ENCODE data around the gene FHL2. TPM values are rescaled to one million over a fixed set of nuclear protein-coding genes. Genes with fewer than 3 reads are reported as not detected.
A peak's percentile ranks its signal among the peaks of the same experiment; 100 is the strongest.

FHL2 gene
- total RNA-seq, 2 experiments from 2014 or later: 3.0 to 3.1 TPM

DNA sequence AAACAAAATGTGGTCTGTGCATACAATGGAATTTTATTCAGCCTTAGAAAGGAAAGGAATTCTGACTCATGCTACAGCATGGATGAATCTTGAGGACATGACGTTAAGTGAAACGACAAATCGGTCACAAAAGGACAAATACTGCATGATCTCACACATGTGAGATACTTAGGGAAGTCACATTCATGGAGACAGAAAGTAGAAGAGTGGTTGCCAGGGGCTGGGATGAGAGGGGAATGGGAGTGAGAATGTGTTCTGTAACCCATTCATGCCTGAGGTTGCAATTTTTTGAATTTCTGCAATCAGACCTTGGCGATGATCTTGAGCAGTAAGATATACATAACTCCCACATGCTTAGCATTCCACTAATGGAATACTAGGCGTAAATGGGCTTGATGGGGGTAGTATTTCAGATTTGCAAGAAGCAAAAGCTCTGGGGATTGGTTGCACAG is 22.0 kb downstream of the FHL2 start:
- Mint-ChIP-seq H3K27ac (no peak overlapping the region), H3K36me3 (ENCODE audit: low read depth) (no peaks in the 10 kb centered on the region), H3K27me3 (no peaks in the 10 kb centered on the region), H3K4me3 (no peak overlapping the region), H3K4me1 (peaks cover 25% of the 10 kb centered on the region), H3K9me3 (no peaks in the 10 kb centered on the region)
- CTCF ChIA-PET: no interaction called here
- DNase-seq: no peak
- POLR2A ChIA-PET: no interaction called here

DNA sequence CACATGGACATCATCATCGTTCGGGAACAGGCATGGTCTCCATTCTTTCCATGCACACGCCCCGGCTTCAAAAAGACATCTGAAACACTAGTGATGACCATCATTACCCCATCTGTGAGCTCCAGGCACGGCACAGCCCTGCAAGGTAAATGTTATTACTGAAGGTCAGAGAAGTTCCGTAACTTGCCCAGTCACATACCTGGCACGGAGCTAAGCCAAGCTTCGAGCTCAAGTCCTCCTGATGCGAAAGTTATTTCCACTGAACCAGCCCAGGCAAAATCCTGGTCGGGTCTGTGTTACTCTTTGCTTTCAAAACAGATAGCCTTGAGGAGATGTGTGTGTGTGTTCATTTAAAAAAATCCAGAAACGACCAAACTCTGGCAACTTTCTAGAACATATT is 22.8 kb downstream of the FHL2 start:
- peaks cover 27% of the 10 kb centered on the region for H3K4me1 Mint-ChIP-seq
- no peak for DNase-seq
- no peaks in the 10 kb centered on the region for H3K36me3 Mint-ChIP-seq (ENCODE audit: low read depth)
- H3K4me3 Mint-ChIP-seq: no peak overlapping the region
- CTCF ChIA-PET: no interaction called here
- POLR2A ChIA-PET: no interaction called here
- H3K27ac Mint-ChIP-seq: no peak overlapping the region
- H3K27me3 Mint-ChIP-seq: no peaks in the 10 kb centered on the region
- H3K9me3 Mint-ChIP-seq: no peaks in the 10 kb centered on the region

DNA sequence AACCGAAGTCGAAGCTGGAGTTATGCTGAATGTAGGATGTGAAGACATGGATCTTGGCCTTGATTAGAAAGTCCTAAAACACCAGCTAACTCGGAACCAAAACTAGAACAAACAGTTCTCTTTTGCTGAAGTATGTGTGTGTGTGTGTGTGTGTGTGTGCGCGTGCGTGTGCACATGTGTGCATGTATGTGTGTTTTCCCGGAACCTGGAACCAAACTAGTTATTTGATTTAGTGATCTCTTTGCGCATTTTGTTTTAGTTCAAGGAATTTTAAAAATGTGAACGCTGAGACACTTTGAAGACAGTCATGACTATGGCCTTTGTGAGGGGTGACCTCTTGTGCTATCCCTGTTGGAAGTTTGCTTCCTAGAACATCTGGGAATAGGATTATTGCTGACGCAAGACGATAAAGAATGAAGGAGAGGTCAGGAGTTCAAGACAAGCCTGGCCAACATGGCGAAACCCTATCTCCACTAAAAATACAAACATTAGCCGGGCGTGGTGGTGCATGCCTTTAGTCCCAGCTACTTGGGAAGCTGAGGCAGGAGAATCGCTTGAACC is 23.8 kb downstream of the FHL2 start:
- peaks cover 31% of the 10 kb centered on the region for H3K4me1 Mint-ChIP-seq
- CTCF ChIA-PET: no interaction called here
- no peaks in the 10 kb centered on the region for H3K9me3 Mint-ChIP-seq
- H3K36me3 Mint-ChIP-seq (ENCODE audit: low read depth): no peaks in the 10 kb centered on the region
- POLR2A ChIA-PET: no interaction called here
- H3K27me3 Mint-ChIP-seq: no peaks in the 10 kb centered on the region
- no peak for DNase-seq
- H3K4me3 Mint-ChIP-seq: no peak overlapping the region
- no peak overlapping the region for H3K27ac Mint-ChIP-seq

DNA sequence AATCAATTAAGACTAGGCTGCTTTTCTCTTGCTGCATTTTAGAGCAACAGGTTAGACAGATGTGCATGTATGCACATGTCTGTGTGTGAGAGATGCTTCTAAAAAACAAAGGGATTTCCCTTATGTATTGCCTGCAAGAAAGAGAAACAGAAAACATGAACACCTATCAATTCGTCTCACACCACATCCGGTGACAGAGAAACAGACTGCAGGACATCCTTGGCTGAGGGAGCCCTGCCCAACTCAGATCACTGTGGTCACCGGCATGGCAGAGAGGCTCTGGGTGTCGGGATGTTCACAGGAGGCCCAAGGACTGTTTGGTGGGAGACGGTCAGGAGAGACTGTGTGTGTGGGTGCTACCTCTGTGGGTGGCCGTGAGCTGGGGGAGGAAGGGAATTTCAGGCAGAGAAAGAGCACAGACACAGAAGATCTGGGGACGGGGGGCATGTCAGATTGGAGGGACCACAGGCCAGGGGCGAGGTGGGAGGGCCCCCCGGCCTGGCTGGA is 24.9 kb downstream of the FHL2 start:
- CTCF ChIA-PET: interaction anchor here (0.7 to 3.0 kb wide), 2 partner anchors 11 to 203 kb away, joined by 3 to 8 read pairs; no protein-coding TSS in a partner anchor
- no peaks in the 10 kb centered on the region for H3K36me3 Mint-ChIP-seq (ENCODE audit: low read depth)
- no peaks in the 10 kb centered on the region for H3K9me3 Mint-ChIP-seq
- DNase-seq: peak; percentile 69
- POLR2A ChIA-PET: no interaction called here
- peaks cover 37% of the 10 kb centered on the region for H3K4me1 Mint-ChIP-seq
- H3K27me3 Mint-ChIP-seq: no peaks in the 10 kb centered on the region
- peak overlapping the region; percentile 70 for H3K4me3 Mint-ChIP-seq
- peak overlapping the region; percentile 92 for H3K27ac Mint-ChIP-seq

DNA sequence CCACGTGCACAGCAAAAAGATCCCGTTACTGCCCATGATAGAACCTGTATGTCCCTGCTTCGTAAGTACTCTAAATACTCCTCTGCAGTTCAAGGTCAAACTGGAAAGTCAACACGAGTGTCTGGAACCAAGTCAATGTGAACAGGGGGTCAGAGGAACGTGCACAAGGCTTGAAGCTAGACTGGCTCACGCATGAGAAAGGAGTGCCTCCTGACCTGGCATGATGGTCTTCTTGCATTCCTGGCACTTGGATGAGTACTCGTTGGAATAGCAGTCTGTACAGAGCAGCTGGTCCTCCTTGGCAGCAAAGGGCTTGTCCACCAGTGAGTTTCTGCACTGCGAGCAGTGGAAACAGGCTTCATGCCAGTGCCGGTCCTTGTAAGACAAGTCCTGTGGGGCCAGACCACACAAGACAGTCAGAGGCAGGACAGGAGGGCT is 25.5 kb downstream of the FHL2 start:
- Mint-ChIP-seq H3K27ac (peak overlapping the region; percentile 92), H3K27me3 (no peaks in the 10 kb centered on the region), H3K9me3 (no peaks in the 10 kb centered on the region), H3K4me1 (peaks cover 37% of the 10 kb centered on the region), H3K36me3 (ENCODE audit: low read depth) (no peaks in the 10 kb centered on the region), H3K4me3 (peak overlapping the region; percentile 70)
- no peak for DNase-seq
- CTCF ChIA-PET: interaction anchor here (3.0 kb wide), 1 partner anchor 10 kb away, joined by 8 read pairs; no protein-coding TSS in a partner anchor
- POLR2A ChIA-PET: no interaction called here

DNA sequence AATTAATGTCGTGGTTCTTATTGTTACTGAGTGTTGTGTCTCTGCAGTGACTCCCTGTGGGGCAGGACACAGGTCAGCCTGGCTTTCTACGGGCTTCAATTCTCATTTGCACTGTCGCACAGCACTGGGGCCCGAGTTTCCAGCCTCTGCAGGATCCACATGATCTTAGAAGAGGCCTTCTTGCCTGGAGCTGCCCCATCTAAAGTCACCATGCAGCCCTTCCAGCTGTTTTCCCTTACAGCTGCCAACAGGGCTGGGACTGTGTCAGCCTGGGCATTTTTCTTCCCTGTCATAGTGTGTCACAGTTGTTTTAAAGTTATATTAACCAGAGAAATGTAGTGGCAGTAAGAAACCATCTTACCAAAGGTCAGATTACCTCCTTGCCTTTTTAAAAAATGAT is 27.0 kb downstream of the FHL2 start:
- DNase-seq: no peak
- ChIA-PET CTCF (interaction anchor here (1.2 to 3.0 kb wide), 3 partner anchors 8 to 149 kb away, joined by 3 to 10 read pairs (median 8); no protein-coding TSS in a partner anchor), POLR2A (interaction anchor here (2.0 kb wide), 1 partner anchor 149 kb away, joined by 5 read pairs; no protein-coding TSS in a partner anchor)
- H3K9me3 Mint-ChIP-seq: no peaks in the 10 kb centered on the region
- peaks cover 3% of the 10 kb centered on the region for H3K36me3 Mint-ChIP-seq (ENCODE audit: low read depth)
- H3K4me3 Mint-ChIP-seq: no peak overlapping the region
- peaks cover 37% of the 10 kb centered on the region for H3K4me1 Mint-ChIP-seq
- peaks cover 2% of the 10 kb centered on the region for H3K27me3 Mint-ChIP-seq
- no peak overlapping the region for H3K27ac Mint-ChIP-seq

DNA sequence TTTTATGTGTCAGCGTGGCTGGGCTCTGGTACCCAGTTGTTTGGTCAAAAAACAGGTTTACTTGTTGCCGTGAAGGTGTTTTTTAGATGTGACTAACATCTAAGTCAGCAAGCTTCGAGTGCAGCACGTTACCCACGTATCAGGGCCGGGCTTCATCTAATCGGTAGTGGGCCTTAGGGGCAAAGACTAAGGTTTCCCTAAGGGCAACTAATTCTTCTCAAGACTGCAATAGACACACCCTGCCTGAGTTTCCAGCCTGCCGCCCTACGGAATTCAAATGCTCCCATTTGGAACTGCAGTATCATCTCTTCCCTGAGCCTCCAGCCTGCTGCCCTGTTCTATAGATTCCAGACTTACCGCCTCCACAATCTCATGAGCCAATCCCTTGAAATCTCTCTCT is 27.7 kb downstream of the FHL2 start:
- Mint-ChIP-seq H3K9me3 (no peaks in the 10 kb centered on the region), H3K4me3 (no peak overlapping the region), H3K27ac (no peak overlapping the region), H3K4me1 (peaks cover 37% of the 10 kb centered on the region), H3K36me3 (ENCODE audit: low read depth) (peaks cover 3% of the 10 kb centered on the region), H3K27me3 (peaks cover 2% of the 10 kb centered on the region)
- DNase-seq: no peak
- CTCF ChIA-PET: interaction anchor here (1.0 to 3.0 kb wide), 4 partner anchors 8 to 150 kb away, joined by 3 to 10 read pairs (median 6); no protein-coding TSS in a partner anchor
- POLR2A ChIA-PET: interaction anchor here (2.0 kb wide), 1 partner anchor 150 kb away, joined by 5 read pairs; no protein-coding TSS in a partner anchor

DNA sequence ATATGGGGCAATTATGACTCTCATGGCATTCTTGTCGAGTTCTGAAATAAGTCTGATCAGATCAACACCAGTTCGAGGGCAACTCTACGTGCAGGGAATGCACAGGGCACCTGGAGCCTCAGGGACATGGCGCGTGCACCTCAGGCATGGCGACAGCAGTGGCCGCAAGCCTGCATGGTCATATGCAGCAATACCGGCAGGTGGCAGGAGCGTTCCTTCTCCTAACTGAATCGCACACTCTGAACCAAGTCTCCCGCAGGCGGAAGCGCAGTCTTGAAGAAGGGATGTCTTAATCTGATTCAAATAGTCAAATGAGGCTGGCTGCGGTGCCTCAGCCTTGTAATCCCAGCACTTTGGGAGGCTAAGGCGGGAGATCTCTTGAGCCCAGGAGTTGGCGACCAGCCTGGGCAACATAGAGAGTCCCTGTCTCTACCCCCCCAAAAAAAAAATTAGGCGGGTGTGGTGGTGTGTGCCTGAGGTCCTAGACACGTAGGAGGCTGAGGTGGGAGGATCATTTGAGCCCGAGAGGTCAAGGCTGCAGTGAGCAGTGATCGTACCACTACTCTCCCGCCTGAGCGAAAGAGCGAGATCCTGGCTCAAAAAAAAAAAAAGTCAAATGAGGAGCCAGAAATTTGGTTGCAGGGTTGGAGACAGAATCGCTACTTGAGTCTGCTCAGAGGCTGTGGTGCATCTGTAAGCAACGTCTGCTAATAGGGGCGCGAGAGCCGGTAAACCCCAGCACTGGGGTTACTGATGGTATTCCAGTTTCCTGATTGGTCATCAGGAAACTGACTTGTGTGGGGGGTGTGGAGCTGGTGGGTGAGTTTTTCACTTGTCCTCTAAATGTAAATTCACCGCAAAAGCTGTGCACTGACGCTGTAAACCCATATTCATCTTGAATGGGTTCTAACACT is 28.8 kb downstream of the FHL2 start:
- Mint-ChIP-seq H3K27me3 (peaks cover 2% of the 10 kb centered on the region), H3K4me1 (peaks cover 36% of the 10 kb centered on the region), H3K36me3 (ENCODE audit: low read depth) (peaks cover 3% of the 10 kb centered on the region), H3K27ac (peak overlapping the region; percentile 6), H3K9me3 (no peaks in the 10 kb centered on the region), H3K4me3 (no peak overlapping the region)
- CTCF ChIA-PET: interaction anchor here (0.8 to 4.1 kb wide), 11 partner anchors 10 to 727 kb away, joined by 3 to 41 read pairs (median 4); partner anchors contain the start of gene FHL2
- DNase-seq: peak; percentile 90
- POLR2A ChIA-PET: interaction anchor here (1.1 to 2.0 kb wide), 2 partner anchors 34 to 151 kb away, joined by 3 to 5 read pairs; no protein-coding TSS in a partner anchor

DNA sequence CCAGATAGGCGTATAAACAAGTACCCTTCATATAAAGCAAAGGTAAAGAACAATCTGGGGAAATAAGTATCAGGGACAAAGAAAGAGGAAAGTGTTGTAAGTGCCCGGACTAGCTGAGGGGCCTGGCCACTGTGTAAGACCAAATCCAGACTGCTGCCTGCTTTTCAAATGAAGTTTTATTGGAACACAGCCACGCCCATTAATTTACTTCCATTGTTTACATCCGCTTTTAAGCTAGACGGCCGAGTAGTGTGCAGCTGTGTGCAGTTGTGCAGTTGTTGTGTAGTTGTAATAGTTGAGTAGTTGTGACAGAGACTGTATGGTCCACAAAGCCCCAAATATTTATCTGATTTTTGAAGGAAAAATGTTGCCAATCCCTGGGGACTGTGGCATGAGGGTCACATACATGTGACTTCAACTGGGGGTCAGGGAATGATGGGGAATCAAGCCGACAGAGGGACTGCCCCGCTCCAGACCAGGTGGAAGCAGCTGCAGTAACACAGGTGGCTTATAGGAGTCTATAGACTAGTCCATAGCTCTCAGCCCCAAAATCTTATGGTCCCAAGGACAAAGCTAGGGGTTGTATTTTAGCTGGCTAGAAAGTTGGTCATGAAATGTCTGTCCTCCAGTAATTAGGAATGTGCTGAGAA is 30.0 kb downstream of the FHL2 start:
- no peak for DNase-seq
- Mint-ChIP-seq H3K36me3 (ENCODE audit: low read depth) (peaks cover 3% of the 10 kb centered on the region), H3K27me3 (peaks cover 2% of the 10 kb centered on the region), H3K27ac (no peak overlapping the region), H3K9me3 (no peaks in the 10 kb centered on the region), H3K4me1 (peaks cover 24% of the 10 kb centered on the region), H3K4me3 (no peak overlapping the region)
- ChIA-PET CTCF (interaction anchor here (0.8 to 4.1 kb wide), 12 partner anchors 9 to 728 kb away, joined by 3 to 41 read pairs (median 4); partner anchors contain the start of gene FHL2), POLR2A (interaction anchor here (1.1 kb wide), 1 partner anchor 36 kb away, joined by 3 read pairs; no protein-coding TSS in a partner anchor)

DNA sequence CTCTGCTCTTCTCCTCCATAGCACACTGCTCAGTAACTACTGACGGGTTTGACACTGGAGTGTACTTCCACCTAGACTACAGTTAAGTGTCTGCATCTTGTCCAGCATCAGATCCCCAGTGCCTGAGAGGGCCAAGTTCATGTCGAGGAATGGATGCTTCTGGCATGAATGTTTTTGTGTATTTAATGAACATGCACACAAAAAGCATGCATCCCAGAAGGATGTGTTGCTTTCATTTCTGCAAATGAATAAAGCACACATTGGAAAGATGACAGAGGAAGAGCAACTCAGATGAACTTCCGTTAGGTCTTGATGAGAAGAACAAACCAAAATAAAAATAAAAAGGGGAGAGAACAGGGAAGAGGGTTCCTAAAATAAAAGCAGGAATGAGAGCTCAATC is 33.6 kb downstream of the FHL2 start:
- Mint-ChIP-seq H3K9me3 (no peaks in the 10 kb centered on the region), H3K36me3 (ENCODE audit: low read depth) (peaks cover 12% of the 10 kb centered on the region), H3K4me1 (peaks cover 27% of the 10 kb centered on the region), H3K4me3 (no peak overlapping the region), H3K27me3 (peaks cover 2% of the 10 kb centered on the region), H3K27ac (no peak overlapping the region)
- POLR2A ChIA-PET: no interaction called here
- CTCF ChIA-PET: interaction anchor here (0.7 to 1.2 kb wide), 5 partner anchors 20 to 495 kb away, joined by 3 to 4 read pairs (median 3); no protein-coding TSS in a partner anchor
- DNase-seq: no peak

DNA sequence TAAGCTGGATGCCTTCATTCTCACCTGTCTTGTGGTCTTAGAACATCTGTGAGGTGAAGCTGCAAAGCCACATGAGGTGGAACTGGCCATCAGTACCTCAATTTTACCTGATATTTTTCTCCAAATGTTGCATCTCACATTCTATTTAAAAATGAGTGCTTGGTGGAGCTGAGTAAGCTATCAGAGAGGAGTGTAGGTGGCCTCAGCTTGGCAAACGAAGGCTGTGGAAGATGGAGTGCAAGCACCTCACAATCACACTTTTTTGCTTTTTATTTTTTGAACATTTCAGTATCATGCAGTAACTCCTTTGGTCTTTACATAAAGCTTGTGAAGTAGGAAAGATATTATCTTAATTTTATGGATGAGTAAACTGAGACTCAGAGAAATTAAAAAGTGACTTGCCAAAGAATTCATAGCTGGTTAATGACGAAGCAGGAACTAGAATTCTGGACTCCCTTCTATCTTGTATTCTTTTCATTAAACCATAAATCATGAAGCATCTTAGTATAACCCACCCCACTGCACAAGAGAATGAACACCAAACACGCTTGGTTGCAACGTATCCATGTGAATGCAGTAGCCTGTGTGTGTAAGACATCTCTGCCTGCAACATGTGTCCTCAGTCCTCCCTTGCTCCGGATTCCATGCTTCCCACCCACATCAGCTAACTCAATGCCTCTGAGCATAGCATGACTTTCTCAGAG is 34.3 kb downstream of the FHL2 start:
- H3K9me3 Mint-ChIP-seq: no peaks in the 10 kb centered on the region
- no peak overlapping the region for H3K4me3 Mint-ChIP-seq
- DNase-seq: no peak
- peaks cover 21% of the 10 kb centered on the region for H3K4me1 Mint-ChIP-seq
- H3K27me3 Mint-ChIP-seq: peaks cover 2% of the 10 kb centered on the region
- POLR2A ChIA-PET: no interaction called here
- peaks cover 14% of the 10 kb centered on the region for H3K36me3 Mint-ChIP-seq (ENCODE audit: low read depth)
- CTCF ChIA-PET: interaction anchor here (0.7 to 2.6 kb wide), 5 partner anchors 8 to 423 kb away, joined by 3 to 8 read pairs (median 3); no protein-coding TSS in a partner anchor
- H3K27ac Mint-ChIP-seq: no peak overlapping the region
